Measurements from ENCODE around the gene GABRG3.

The GABRG3 gene

DNA sequence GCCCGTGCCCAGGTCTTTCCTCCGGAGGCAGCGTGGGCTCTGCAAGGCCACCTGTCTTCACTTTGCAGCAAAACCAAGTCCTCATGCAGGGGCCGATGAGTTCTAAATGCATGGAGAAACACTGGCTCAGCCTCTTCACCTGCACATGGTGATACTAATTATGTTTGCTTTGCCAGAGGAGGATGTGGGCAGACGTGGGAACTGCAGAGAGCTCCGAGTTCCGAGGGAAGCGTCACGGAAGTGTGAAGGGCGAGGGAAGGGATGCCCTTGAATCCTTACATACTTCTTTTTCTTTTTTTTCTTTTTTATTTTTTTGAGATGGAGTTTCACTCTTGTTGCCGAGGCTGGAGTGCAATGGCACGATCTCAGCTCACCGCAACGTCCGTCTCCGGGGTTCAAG lies 74.8 kb downstream of the GABRG3 start:
- TF ChIP-seq, protein P1, sequence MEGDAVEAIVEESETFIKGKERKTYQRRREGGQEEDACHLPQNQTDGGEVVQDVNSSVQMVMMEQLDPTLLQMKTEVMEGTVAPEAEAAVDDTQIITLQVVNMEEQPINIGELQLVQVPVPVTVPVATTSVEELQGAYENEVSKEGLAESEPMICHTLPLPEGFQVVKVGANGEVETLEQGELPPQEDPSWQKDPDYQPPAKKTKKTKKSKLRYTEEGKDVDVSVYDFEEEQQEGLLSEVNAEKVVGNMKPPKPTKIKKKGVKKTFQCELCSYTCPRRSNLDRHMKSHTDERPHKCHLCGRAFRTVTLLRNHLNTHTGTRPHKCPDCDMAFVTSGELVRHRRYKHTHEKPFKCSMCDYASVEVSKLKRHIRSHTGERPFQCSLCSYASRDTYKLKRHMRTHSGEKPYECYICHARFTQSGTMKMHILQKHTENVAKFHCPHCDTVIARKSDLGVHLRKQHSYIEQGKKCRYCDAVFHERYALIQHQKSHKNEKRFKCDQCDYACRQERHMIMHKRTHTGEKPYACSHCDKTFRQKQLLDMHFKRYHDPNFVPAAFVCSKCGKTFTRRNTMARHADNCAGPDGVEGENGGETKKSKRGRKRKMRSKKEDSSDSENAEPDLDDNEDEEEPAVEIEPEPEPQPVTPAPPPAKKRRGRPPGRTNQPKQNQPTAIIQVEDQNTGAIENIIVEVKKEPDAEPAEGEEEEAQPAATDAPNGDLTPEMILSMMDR (conservative IDR thresholded peaks at IDR 0.05), result no peak
- H3K27ac ChIP-seq, result peak overlapping the region; percentile 18; the same call in 1 of the 2 replicates

DNA sequence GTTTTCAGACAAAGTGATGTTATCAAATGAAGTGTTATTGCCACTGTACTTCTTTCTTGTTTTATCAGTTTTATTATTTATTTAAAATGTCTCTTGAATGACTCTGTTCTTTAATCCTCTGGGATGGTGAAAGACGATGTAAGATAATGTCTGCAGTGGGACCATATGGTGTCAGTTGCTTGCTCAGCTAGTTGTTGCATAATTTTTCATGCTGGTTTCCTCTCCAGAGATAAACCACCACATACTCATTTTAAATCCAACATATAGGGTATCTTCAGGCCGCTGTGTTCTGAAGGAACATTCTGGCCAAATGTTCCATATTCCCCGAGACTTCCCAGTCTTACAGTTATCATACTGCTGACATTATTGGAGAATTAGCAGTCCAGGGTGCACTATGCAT lies 75.9 kb downstream of the GABRG3 start:
- no peak overlapping the region for H3K27ac ChIP-seq
- TF ChIP-seq, protein P1 (conservative IDR thresholded peaks at IDR 0.05), result no peak

DNA sequence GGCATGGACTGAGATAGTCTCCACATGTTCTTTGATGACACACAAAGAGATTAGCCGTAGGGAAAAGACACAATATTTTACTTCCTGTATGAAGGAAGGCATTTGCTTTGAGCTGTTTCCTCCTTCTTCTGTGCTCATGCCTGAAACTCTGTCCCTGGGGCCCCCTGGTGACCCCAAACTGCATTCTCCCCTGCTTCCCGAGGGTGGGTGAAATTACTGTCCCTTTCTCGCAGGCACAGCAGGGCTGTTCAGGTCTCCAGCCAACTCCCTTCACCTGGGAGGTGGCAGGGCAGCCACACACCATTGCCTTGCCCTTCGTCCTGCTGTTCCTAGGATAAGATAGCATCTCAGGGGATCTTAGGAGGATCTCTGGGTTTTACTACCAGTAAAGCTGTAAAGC lies 79.2 kb downstream of the GABRG3 start:
- H3K27ac ChIP-seq, result no peak overlapping the region
- TF ChIP-seq, protein P1 (conservative IDR thresholded peaks at IDR 0.05), result no peak

DNA sequence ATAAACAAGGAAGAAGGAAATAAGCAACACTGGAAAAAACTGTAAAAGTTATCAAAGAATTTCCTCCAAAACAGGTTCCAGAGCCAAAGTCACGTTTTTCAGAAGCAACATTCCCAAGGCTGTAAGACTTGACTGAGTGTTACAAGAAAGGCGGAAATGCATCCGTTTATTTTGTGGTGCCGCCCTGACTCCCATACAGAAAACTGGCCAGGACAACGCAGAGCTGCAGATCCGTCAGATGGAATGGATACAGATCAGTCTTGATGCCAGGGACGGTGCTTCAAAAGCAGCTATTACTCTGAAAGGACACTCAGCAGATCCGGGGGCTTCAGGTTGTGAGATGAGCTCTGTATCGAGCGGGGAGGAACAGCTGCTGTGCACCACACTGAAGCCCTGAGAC lies 83.4 kb downstream of the GABRG3 start:
- TF ChIP-seq, protein P1 (conservative IDR thresholded peaks at IDR 0.05), result no peak

DNA sequence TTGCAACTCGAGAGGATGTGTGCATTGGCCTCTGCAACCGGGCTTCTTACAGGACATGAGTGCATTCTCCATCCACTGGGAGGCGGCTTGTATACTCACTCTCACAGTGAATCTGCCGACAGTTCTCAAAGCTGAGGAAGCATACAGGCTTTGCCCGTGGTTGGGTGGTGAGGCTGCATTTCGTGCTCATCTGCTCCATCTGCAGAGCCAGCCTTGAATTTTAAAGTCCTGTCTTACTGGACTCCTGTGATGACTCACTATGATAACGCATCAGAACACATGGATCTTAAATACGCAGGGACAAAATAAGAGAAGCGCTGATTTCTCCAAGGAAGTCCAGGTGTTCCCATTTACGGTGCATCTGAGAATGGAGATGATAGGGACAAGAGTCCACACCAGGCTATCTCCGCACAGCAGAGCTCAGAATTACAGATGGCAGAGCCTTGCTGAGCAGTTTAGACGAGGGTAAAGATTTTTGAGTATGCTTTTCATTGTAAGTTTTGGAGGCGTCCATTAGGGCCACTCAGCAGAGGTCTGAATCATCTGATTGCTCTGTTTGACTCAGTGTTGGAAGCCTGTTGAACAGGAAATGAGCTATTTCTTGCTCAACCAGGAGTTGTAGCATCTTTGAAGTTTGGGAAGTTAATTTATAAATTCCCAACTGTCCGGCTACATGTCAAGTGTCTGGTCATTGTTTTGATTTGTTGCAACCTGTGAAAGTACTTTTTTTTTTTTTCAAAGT lies 87.1 kb downstream of the GABRG3 start:
- H3K27ac ChIP-seq, result no peak overlapping the region
- TF ChIP-seq, protein P1 (conservative IDR thresholded peaks at IDR 0.05), result no peak

More for the DNA sequence above, 83.4 kb downstream of the GABRG3 start:
- no peak overlapping the region for H3K27ac ChIP-seq

DNA sequence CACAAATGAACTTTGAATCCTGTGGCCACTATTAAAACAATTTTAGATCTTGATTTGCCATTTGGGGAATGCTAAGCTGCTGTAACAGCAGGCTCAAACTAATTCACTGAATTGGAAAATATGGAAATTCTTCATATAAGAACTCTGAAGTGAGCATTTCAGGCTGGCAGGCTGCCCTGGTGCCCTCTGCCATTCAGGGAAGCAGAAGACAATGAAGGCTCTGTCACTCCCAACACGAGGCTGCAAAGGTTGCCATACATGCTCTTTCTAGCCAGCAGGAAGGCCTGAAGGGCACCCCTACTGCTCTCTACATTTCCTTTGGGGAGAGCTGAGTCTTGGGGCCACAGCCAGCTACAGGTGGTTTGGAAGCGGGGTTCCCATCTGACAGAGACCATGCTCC lies 88.0 kb downstream of the GABRG3 start:
- TF ChIP-seq, protein P1 (conservative IDR thresholded peaks at IDR 0.05), result no peak
- no peak overlapping the region for H3K27ac ChIP-seq

DNA sequence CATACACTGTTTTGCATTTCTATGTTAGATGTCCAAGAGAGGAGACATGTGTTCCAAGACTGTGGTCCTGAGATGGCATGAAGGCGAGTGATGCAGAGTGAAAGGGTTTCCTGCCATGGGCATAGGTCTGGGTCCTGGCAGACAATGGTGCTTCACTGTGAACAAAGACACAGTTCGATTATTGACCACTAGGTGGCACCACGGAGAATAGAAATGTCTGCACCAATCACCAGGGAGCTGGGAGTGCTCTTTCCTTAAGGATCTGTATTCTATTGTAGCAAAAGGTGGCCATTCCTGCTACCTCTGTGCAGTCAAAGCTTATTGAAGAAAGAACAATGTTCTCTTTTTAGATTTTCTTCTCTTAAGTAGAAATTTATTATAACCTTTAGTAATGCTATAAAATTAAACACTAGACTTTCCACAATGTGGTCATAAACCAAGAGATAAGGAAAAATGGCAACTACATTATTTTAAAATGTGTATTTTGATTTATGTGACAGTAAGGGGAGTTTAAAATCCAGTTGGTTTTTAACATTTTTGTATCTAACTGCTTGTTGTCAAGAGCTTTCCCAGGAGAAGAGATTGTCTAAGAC lies 88.7 kb downstream of the GABRG3 start:
- TF ChIP-seq, protein P1 (conservative IDR thresholded peaks at IDR 0.05), result peak; percentile 78
- H3K27ac ChIP-seq, result no peak overlapping the region
